ENCODE data around the gene PARVG.

- TF ChIP-seq POLR2AphosphoS5 (IDR thresholded peaks at IDR 0.05; ENCODE audit: low read depth, low read length) (no peak), TAF1 (IDR thresholded peaks at IDR 0.05; ENCODE audit: borderline replicate concordance, insufficient read depth, low read length) (no peak)
These were observed 17.8 kb upstream of the PARVG start for GRCh38 chr22:44162960-44163359.

All from PFSK-1 (cell line).